Adrenal gland (tissue), 12 donors: Measurements from ENCODE around the gene BFSP1. TPM values are rescaled to one million over a fixed set of nuclear protein-coding genes. Genes with fewer than 3 reads are reported as not detected.

Experiments used
- DNase-seq, 7 donors: peaks; one replicate each; pipeline ENCODE4 v3.0.0-alpha.2; 2019 to 2020
- H3K27ac ChIP-seq, 5 donors: fragments of 200-600 bp; sonication (generic) in 4 of 5; 1 replicate in 3 of 5; 2 replicates in 2 of 5; pipeline versions ENCODE4 v1.5.1 to v1.8.0; 2016 to 2020; ENCODE audit warnings: mild to moderate bottlenecking in 1 of 5
- H3K27me3 ChIP-seq: fragments of 200-600 bp; 2 replicates; pipeline ENCODE4 v1.8.0; 2021
- H3K36me3 ChIP-seq, 2 donors: fragments of 200-600 bp; replicated peaks in 1 of 2; 1 replicate in 1 of 2; 2 replicates in 1 of 2; pipeline versions ENCODE4 v1.5.1 to v1.8.0; 2018 to 2022
- H3K4me1 ChIP-seq, 2 donors: fragments of 200-600 bp; replicated peaks in 1 of 2; 1 replicate in 1 of 2; 2 replicates in 1 of 2; pipeline versions ENCODE4 v1.5.1 to v1.8.0; 2018 to 2021
- H3K4me3 ChIP-seq, 4 donors: fragments of 200-600 bp; sonication (generic) in 3 of 4; one replicate each; pipeline ENCODE4 v1.5.1; 2016 to 2018
- H3K9me3 ChIP-seq, 3 donors: fragments of 200-600 bp; sonication (generic) in 1 of 3; replicated peaks in 1 of 3; 1 replicate in 2 of 3; 2 replicates in 1 of 3; pipeline versions ENCODE4 v1.5.1 to v1.8.0; 2016 to 2021
- CTCF ChIP-seq, 6 experiments: fragments of 450-650 bp in 4 of 6; fragments of 200-600 bp in 2 of 6; sonication (generic) in 1 of 6; IDR thresholded peaks; 1 replicate in 5 of 6; 2 replicates in 1 of 6; pipeline versions ENCODE4 v1.5.1 to v1.8.0; 2016 to 2021; ENCODE audit warnings: antibody characterized with exemption in 6 of 6, mild to moderate bottlenecking in 2 of 6, moderate library complexity in 1 of 6
- POLR2A ChIP-seq, 2 donors: fragments of 450-650 bp; IDR thresholded peaks; one replicate each; pipeline ENCODE4 v1.6.1; 2017; ENCODE audit warnings: antibody characterized with exemption in 2 of 2, mild to moderate bottlenecking in 2 of 2, moderate library complexity in 1 of 2
- WGBS, 4 donors: extraction: QIAGEN DNeasy Blood & Tissue Kit in 2 of 4; methylation state at CpG; one replicate each; pipeline versions ENCODE4 v1.1.5 to v1.1.7; 2013 to 2017; 5-methylcytosine and 5-hydroxymethylcytosine counted together
- intact Hi-C, 2 donors: fragments of 100-400 bp; cut with DNase I; formaldehyde crosslinking; loops; one replicate each; pipeline versions ENCODE4 v1.14.1 to v1.15.0; 2022 to 2023
- polyA plus RNA-seq, 3 donors: library from polyadenylated mRNA; stranded (reverse); fragments of 200-250 nt in 2 of 3; fragments of 350-450 nt in 1 of 3; fragmentation: Illumina TruSeq in 1 of 3; extraction: RNeasy Lipid Tissue Mini Kit (QIAGEN cat#74804) in 1 of 3; gene quantifications; one replicate each; pipeline ENCODE4 v1.2.3, GENCODE V29; 2013 to 2014
- total RNA-seq, 9 donors: library from RNA; depleted of rRNA in 4 of 9; stranded (reverse); fragments of >200 nt in 4 of 9; fragments of 120-200 nt in 1 of 9; fragmentation: NEBNext Ultra II Directional in 1 of 9; extraction: Animal tissue kit (Norgen Biotek cat#: 25700) in 1 of 9; gene quantifications; one replicate each; pipeline versions ENCODE4 v1.1.0 to v1.2.4, GENCODE V29; 2013 to 2023
- donor health status: healthy with polysubstance abuse.
- donor health status: Bipolar disorder and iron deficiency.
- donor health status: DM: yes; HTN: yes; CAD: no.
- donor health status: DM: no; HTN: no; CAD: no.
- donor health status: DM: no; HTN: no; CAD: no.
- donor health status: DM: yes; HTN: yes; CAD: no.

BFSP1 gene
- total and polyA plus RNA-seq, 12 donors: 0.39 to 18.5 (median 2.2) TPM

DNA sequence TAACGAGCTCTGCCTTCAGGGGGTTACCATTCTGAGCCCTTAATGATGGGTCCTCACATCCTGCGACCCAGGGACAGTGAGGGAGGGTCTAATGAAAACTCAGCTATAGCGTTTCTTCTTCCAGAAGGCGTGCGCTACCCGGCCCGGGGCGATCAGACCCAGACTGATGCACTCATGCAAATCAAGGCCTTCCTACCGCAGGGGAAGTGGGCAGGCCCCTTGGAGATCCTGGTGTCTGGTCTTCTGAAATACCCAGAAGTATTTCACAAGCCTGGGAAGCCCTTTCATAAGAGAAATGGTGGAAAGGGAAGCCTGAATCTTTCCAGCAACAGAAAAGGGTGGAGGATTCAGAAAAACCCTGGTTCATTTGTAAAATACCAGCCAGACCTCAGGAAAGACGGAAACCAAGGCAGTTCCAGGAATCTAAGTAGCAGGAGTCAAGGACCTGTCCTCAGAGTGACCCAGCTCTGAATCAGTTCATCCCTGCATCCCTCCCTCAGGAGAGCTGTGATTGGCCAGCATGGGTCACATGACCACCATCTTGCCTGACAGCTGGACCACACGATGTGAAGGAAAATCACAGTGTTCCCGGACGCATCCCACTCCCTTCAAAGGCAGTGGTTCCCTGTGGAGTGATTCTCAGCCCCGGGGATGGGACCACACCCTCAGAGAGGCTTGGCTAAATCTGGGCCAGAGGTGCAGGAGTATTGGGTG is 12.7 kb downstream of the BFSP1 start:
- no peaks in the 10 kb centered on the region for H3K36me3 ChIP-seq
- WGBS, 4 donors: 75 to 79% (median 76%) methylated on average over 14 of the region's 14 CpGs
- no peak overlapping the region for H3K4me3 ChIP-seq
- H3K4me1 ChIP-seq: no peaks in the 10 kb centered on the region
- intact Hi-C loops: no loop called here
- DNase-seq: peak in 5 of 7 donors; percentile 44 to 76 (median 58)
- H3K27me3 ChIP-seq: no peaks in the 10 kb centered on the region
- TF ChIP-seq CTCF (IDR thresholded peaks at IDR 0.05) (no peak), POLR2A (IDR thresholded peaks at IDR 0.05) (no peak)
- no peaks in the 10 kb centered on the region for H3K9me3 ChIP-seq
- H3K27ac ChIP-seq: no peak overlapping the region

DNA sequence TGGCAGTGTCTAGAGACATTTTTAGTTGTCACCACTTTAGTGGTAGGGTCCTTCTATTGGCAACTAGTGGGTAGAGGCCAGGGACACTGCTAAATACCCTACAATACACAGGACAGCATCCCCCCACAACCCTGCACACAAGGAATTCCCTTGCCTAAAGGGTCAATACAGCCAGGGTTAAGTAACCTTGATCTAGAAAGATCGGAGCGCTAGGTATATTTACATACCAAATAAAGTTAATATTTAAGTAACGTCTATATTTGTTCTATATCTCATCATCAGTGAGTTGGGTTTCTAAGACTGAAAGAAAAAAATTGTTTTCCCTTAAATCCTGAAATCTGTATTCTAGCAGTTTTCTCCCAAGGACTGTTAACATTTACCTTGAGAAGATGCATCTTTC is 16.1 kb downstream of the BFSP1 start:
- H3K9me3 ChIP-seq: no peaks in the 10 kb centered on the region
- H3K27ac ChIP-seq: no peak overlapping the region
- 78 to 86% (median 82%) methylated on average over 3 of the region's 3 CpGs for WGBS, 4 donors
- no peaks in the 10 kb centered on the region for H3K4me1 ChIP-seq
- intact Hi-C loops: no loop called here
- no peaks in the 10 kb centered on the region for H3K27me3 ChIP-seq
- no peak overlapping the region for H3K4me3 ChIP-seq
- TF ChIP-seq POLR2A (IDR thresholded peaks at IDR 0.05) (no peak), CTCF (IDR thresholded peaks at IDR 0.05) (no peak)
- no peaks in the 10 kb centered on the region for H3K36me3 ChIP-seq
- DNase-seq: no peak

DNA sequence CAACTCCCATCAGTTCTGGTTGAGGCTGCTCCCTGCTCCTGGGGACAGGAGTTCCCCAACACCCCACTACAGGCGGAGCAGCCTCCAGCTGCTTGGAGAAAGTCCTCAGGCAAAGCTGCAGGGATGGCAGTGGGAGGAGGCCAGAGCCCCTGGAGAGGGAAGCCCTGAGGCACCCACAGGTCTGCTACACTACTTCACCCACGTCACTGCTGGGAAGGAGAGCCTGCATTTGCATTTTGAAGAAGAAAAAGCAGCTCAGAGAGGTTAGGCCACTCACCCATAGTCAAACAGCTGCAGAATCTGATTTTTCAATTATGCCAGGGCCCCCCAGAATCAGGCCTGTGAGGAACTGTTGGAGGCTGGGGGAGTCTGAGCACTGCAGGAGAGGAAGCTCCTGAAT is 17.2 kb downstream of the BFSP1 start:
- no peaks in the 10 kb centered on the region for H3K9me3 ChIP-seq
- intact Hi-C loops: no loop called here
- WGBS, 4 donors: 94 to 100% methylated on average over 2 of the region's 2 CpGs; no CpG with 5 or more reads in 2 of the 4 donors
- no peaks in the 10 kb centered on the region for H3K36me3 ChIP-seq
- no peaks in the 10 kb centered on the region for H3K27me3 ChIP-seq
- no peak overlapping the region for H3K4me3 ChIP-seq
- no peak overlapping the region for H3K27ac ChIP-seq
- H3K4me1 ChIP-seq: no peaks in the 10 kb centered on the region
- TF ChIP-seq POLR2A (IDR thresholded peaks at IDR 0.05): no peak
- no peak for DNase-seq

DNA sequence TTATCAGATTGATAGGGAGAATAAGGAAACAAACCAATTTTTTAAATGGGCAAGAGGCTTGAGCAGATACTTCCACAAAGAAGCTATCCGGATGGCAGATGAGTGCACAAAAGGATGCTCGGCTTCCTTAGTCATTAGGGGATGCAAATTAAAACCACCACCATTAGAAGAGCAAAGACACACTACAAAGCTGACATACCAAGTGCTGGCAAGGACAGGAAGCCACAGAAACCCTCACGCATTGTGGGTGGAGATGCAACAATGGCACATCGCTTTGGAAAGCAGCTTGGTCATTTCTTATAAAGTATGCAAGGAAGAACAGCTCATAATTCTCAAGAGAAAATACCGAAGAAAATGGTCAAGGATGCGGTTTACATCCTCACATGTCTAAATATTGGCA is 19.8 kb downstream of the BFSP1 start:
- intact Hi-C loops: no loop called here
- WGBS, 4 donors: 80 to 89% (median 83%) methylated on average over 6 of the region's 6 CpGs

More for the DNA sequence above, 19.8 kb downstream of the BFSP1 start:
- no peak for DNase-seq
- TF ChIP-seq POLR2A (IDR thresholded peaks at IDR 0.05): no peak
- TF ChIP-seq CTCF (IDR thresholded peaks at IDR 0.05): no peak
- Histone ChIP-seq H3K36me3 (no peaks in the 10 kb centered on the region), H3K4me1 (no peaks in the 10 kb centered on the region), H3K27ac (no peak overlapping the region), H3K9me3 (no peaks in the 10 kb centered on the region), H3K4me3 (no peak overlapping the region), H3K27me3 (no peaks in the 10 kb centered on the region)
